HEK293 (cell line): ENCODE data around the gene NFATC1.

Source experiments
- CTCF ChIA-PET: fragments of 350-600 bp; formaldehyde crosslinking; extraction: SDS; loops from one replicate; lab custom pipeline; 2021; ENCODE audit warnings: antibody characterized with exemption; lab: Yijun Ruan, JAX
- POLR2A ChIA-PET: fragments of 300-600 bp; formaldehyde crosslinking; extraction: SDS; loops from one replicate; lab custom pipeline; 2020; ENCODE audit warnings: antibody characterized with exemption, inconsistent platforms; lab: Yijun Ruan, JAX
- H3K27ac ChIP-seq: fragments of 200-500 bp; sonication (Bioruptor generic); 2 replicates; pipeline ENCODE4 v1.5.1; 2014; ENCODE audit warnings: low read depth, low read length, control low read depth, inconsistent platforms; ENCODE audit errors: extremely low read depth
- H3K36me3 ChIP-seq, 2 experiments: fragments of 200-500 bp in 1 of 2; sonication (Bioruptor generic) in 1 of 2; 1 replicate in 1 of 2; 2 replicates in 1 of 2; pipeline ENCODE4 v1.5.1; 2014 to 2017; ENCODE audit warnings: inconsistent platforms in 2 of 2, low read length in 2 of 2; ENCODE audit not compliant: control insufficient read depth in 2 of 2, insufficient read depth in 1 of 2
- H3K4me1 ChIP-seq: fragments of 200-500 bp; sonication (Bioruptor generic); 2 replicates; pipeline ENCODE4 v1.5.1; 2014; ENCODE audit warnings: mild to moderate bottlenecking, low read length, inconsistent platforms; ENCODE audit not compliant: control insufficient read depth, insufficient read depth
- H3K4me3 ChIP-seq: 2 replicates; pipeline ENCODE4 v1.5.1; 2011; ENCODE audit warnings: low read depth, mild to moderate bottlenecking, control low read depth, low read length, moderate library complexity
- H3K9me3 ChIP-seq: fragments of 200-500 bp; sonication (Bioruptor generic); 2 replicates; pipeline ENCODE4 v1.5.1; 2014; ENCODE audit warnings: low read depth, low read length, inconsistent platforms; ENCODE audit not compliant: control insufficient read depth, insufficient read depth
- BCL6B ChIP-seq: fragments of 450-650 bp; formaldehyde crosslinking; IDR thresholded peaks from 2 replicates; pipeline ENCODE4 v1.5.1; 2017; ENCODE audit warnings: missing biosample characterization, missing genetic modification characterization
- FEZF1 ChIP-seq: fragments of 450-650 bp; formaldehyde crosslinking; IDR thresholded peaks from 2 replicates; pipeline ENCODE4 v1.5.1; 2016; ENCODE audit warnings: missing biosample characterization, missing genetic modification characterization
- KLF17 ChIP-seq: fragments of 450-650 bp; formaldehyde crosslinking; IDR thresholded peaks from 2 replicates; pipeline ENCODE4 v1.5.1; 2016; ENCODE audit warnings: missing biosample characterization, missing genetic modification characterization
- PBX3 ChIP-seq: sonication (generic); formaldehyde crosslinking; IDR thresholded peaks from 2 replicates; pipeline ENCODE4 v1.8.1; 2022; ENCODE audit warnings: mild to moderate bottlenecking, moderate library complexity, missing genetic modification reagents
- PRDM1 ChIP-seq: fragments of 450-650 bp; formaldehyde crosslinking; IDR thresholded peaks from 2 replicates; pipeline ENCODE4; 2016; ENCODE audit warnings: missing biosample characterization, missing genetic modification characterization
- PRDM6 ChIP-seq: fragments of 450-650 bp; formaldehyde crosslinking; IDR thresholded peaks from 2 replicates; pipeline ENCODE4 v1.5.1; 2017; ENCODE audit warnings: missing biosample characterization, missing genetic modification characterization
- REPIN1 ChIP-seq: fragments of 450-650 bp; formaldehyde crosslinking; IDR thresholded peaks from 2 replicates; pipeline ENCODE4 v1.5.1; 2017; ENCODE audit warnings: missing biosample characterization, missing genetic modification characterization, low read depth
- WT1 ChIP-seq: fragments of 450-650 bp; formaldehyde crosslinking; IDR thresholded peaks from 2 replicates; pipeline ENCODE4 v1.5.1; 2016; ENCODE audit warnings: missing biosample characterization, missing genetic modification characterization
- ZBTB1 ChIP-seq: fragments of 450-650 bp; formaldehyde crosslinking; IDR thresholded peaks from 2 replicates; pipeline ENCODE4 v1.5.1; 2016; ENCODE audit warnings: missing biosample characterization, missing genetic modification characterization
- ZFHX2 ChIP-seq: fragments of 450-650 bp; formaldehyde crosslinking; conservative IDR thresholded peaks from 2 replicates; pipeline ENCODE4 v1.5.1; 2016; ENCODE audit warnings: missing biosample characterization, missing genetic modification characterization
- ZNF10 ChIP-seq: fragments of 450-650 bp; formaldehyde crosslinking; IDR thresholded peaks from 2 replicates; pipeline ENCODE4 v1.5.1; 2017; ENCODE audit warnings: missing biosample characterization, missing genetic modification characterization
- ZNF133 ChIP-seq: fragments of 450-650 bp; formaldehyde crosslinking; IDR thresholded peaks from 2 replicates; pipeline ENCODE4 v1.5.1; 2016; ENCODE audit warnings: missing biosample characterization, missing genetic modification characterization
- ZNF169 ChIP-seq: fragments of 450-650 bp; formaldehyde crosslinking; IDR thresholded peaks from 2 replicates; pipeline ENCODE4 v1.5.1; 2016; ENCODE audit warnings: missing biosample characterization, missing genetic modification characterization
- ZNF18 ChIP-seq: fragments of 450-650 bp; formaldehyde crosslinking; IDR thresholded peaks from 2 replicates; pipeline ENCODE4 v1.5.1; 2016; ENCODE audit warnings: missing biosample characterization, missing genetic modification characterization
- ZNF292 ChIP-seq: fragments of 450-650 bp; formaldehyde crosslinking; IDR thresholded peaks from 2 replicates; pipeline ENCODE4 v1.5.1; 2016; ENCODE audit warnings: low read depth, missing biosample characterization, missing genetic modification characterization, borderline replicate concordance
- ZNF404 ChIP-seq: fragments of 450-650 bp; formaldehyde crosslinking; IDR thresholded peaks from 2 replicates; pipeline ENCODE4 v1.5.1; 2017; ENCODE audit warnings: missing biosample characterization, missing genetic modification characterization
- ZNF514 ChIP-seq: fragments of 450-650 bp; formaldehyde crosslinking; IDR thresholded peaks from 2 replicates; pipeline ENCODE4 v1.5.1; 2016; ENCODE audit warnings: missing biosample characterization, missing genetic modification characterization
- ZNF600 ChIP-seq: fragments of 450-650 bp; formaldehyde crosslinking; IDR thresholded peaks from 2 replicates; pipeline ENCODE4 v1.5.1; 2016; ENCODE audit warnings: missing biosample characterization, missing genetic modification characterization

Gene NFATC1

GRCh38 chr18:79413426-79413825 is 17.7 kb downstream of the NFATC1 start (continued):
- no peak for TF ChIP-seq ZNF18 (tag by site-specific recombination)
- TF ChIP-seq KLF17: no peak
- no peak for TF ChIP-seq PBX3 (CRISPR knock-in tag)
- TF ChIP-seq, all 188 proteins: peak for 0

GRCh38 chr18:79413901-79414300 is 18.2 kb downstream of the NFATC1 start:
- POLR2A ChIA-PET: interaction anchor here (1.4 kb wide), 1 partner anchor 16 kb away, joined by 3 read pairs; no protein-coding TSS in a partner anchor
- Histone ChIP-seq H3K27ac (no peak overlapping the region), H3K4me3 (no peak overlapping the region), H3K9me3 (no peaks in the 10 kb centered on the region), H3K36me3 (peaks cover 0 to 27% of the 10 kb centered on the region in 2 experiments; a peak in 1 of 3 replicates), H3K4me1 (no peaks in the 10 kb centered on the region)
- CTCF ChIA-PET: interaction anchor here (0.6 kb wide), 1 partner anchor 426 kb away, joined by 3 read pairs; no protein-coding TSS in a partner anchor
- TF ChIP-seq ZNF292 (tag by site-specific recombination) (no peak), ZNF600 (tag by site-specific recombination) (no peak), ZNF133 (tag by site-specific recombination) (no peak), BCL6B (no peak), ZNF514 (tag by site-specific recombination) (no peak), ZBTB1 (tag by site-specific recombination) (no peak), ZNF10 (tag by site-specific recombination) (no peak), PRDM1 (tag by site-specific recombination) (no peak), ZNF404 (tag by site-specific recombination) (no peak), ZFHX2 (tag by site-specific recombination) (no peak), FEZF1 (tag by site-specific recombination) (no peak), PRDM6 (tag by site-specific recombination) (no peak), REPIN1 (no peak), WT1 (no peak), ZNF169 (no peak)
